22Rv1 (cell line): Measurements from ENCODE around the gene CLDN11.

Experiments
- CTCF ChIP-seq: fragments of 450-650 bp; IDR thresholded peaks from 2 replicates; pipeline ENCODE4 v1.5.1; 2017; ENCODE audit warnings: mild to moderate bottlenecking
- ZFX ChIP-seq: fragments of 450-650 bp; IDR thresholded peaks from 2 replicates; pipeline ENCODE4 v1.6.1; 2017; ENCODE audit warnings: antibody characterized with exemption, borderline replicate concordance

- TF ChIP-seq CTCF (peak; percentile 24), ZFX (no peak)
These were observed at the start of gene CLDN11 for GRCh38 chr3:170418422-170419398.
